H1 (cell line): ENCODE data around the gene PEAK1. TPM values are rescaled to one million over a fixed set of nuclear protein-coding genes. Genes with fewer than 3 reads are reported as not detected.

ENCODE experiments used
- CTCF ChIA-PET: fragments of 300-600 bp; sonication (Branson Sonifier 250); formaldehyde crosslinking; loops from one replicate; lab custom pipeline; 2021; ENCODE audit not compliant: partially characterized antibody; lab: Charles Lee
- POLR2A ChIA-PET: fragments of 300-600 bp; sonication (Branson Sonifier 250); formaldehyde crosslinking; loops from one replicate; lab custom pipeline; 2021; ENCODE audit warnings: inconsistent platforms; ENCODE audit not compliant: partially characterized antibody; lab: Charles Lee
- DNase-seq, 2 experiments: peaks; one replicate each; pipeline versions ENCODE4 v3.0.0 to v3.0.0-alpha.2; 2010 to 2022; ENCODE audit warnings: low spot score in 2 of 2, low read depth in 1 of 2, mixed read lengths in 1 of 2
- FAIRE-seq: peaks from 2 replicates; lab custom pipeline; 2011; peaks lifted over from hg19 to GRCh38; lab: Jason Lieb, UNC
- H2AFZ ChIP-seq: 2 replicates; pipeline ENCODE4 v1.8.1; 2012; ENCODE audit warnings: low read length, inconsistent platforms
- H2AK5ac ChIP-seq: 2 replicates; pipeline ENCODE4 v1.6.1; 2013; ENCODE audit warnings: low read depth, low read length
- H2BK120ac ChIP-seq: replicated peaks from 2 replicates; pipeline ENCODE3; 2013; ENCODE audit warnings: low read depth, low read length, inconsistent platforms
- H2BK12ac ChIP-seq: 2 replicates; pipeline ENCODE4 v1.6.1; 2013; ENCODE audit warnings: low read depth, low read length
- H2BK15ac ChIP-seq: 2 replicates; pipeline ENCODE4 v1.6.1; 2013; ENCODE audit warnings: low read length
- H2BK20ac ChIP-seq: 2 replicates; pipeline ENCODE4 v1.6.1; 2013; ENCODE audit warnings: low read length
- H2BK5ac ChIP-seq: 2 replicates; pipeline ENCODE4 v1.6.1; 2013; ENCODE audit warnings: low read depth, low read length
- H3K14ac ChIP-seq: 2 replicates; pipeline ENCODE4 v1.6.1; 2013; ENCODE audit warnings: inconsistent platforms; ENCODE audit not compliant: insufficient read length
- H3K18ac ChIP-seq: 2 replicates; pipeline ENCODE4 v1.6.1; 2013; ENCODE audit warnings: low read length; ENCODE audit errors: extremely low read depth
- H3K23ac ChIP-seq: 2 replicates; pipeline ENCODE4 v1.6.1; 2013; ENCODE audit warnings: inconsistent platforms; ENCODE audit not compliant: insufficient read length
- H3K23me2 ChIP-seq: 2 replicates; pipeline ENCODE4 v1.6.1; 2013; ENCODE audit warnings: low read depth, low read length
- H3K27ac ChIP-seq: 2 replicates; pipeline ENCODE4 v1.6.1; 2011; ENCODE audit warnings: low read depth, low read length, inconsistent platforms
- H3K27me3 ChIP-seq, 4 experiments: replicated peaks in 1 of 4; 1 replicate in 1 of 4; 2 replicates in 3 of 4; pipeline versions ENCODE4 v1.6.1 to v1.8.1; 2011 to 2013; ENCODE audit warnings: low read length in 3 of 4, mild to moderate bottlenecking in 3 of 4, inconsistent platforms in 2 of 4, mixed read lengths in 2 of 4, moderate library complexity in 1 of 4; ENCODE audit not compliant: control insufficient read depth in 3 of 4, insufficient read depth in 3 of 4; ENCODE audit errors: extremely low read depth in 1 of 4
- H3K36me3 ChIP-seq, 4 experiments: 2 replicates each; pipeline versions ENCODE4 v1.6.1 to v1.8.1; 2011 to 2013; ENCODE audit warnings: mild to moderate bottlenecking in 4 of 4, low read length in 3 of 4, moderate library complexity in 2 of 4, control low read depth in 1 of 4, inconsistent platforms in 1 of 4; ENCODE audit not compliant: insufficient read depth in 4 of 4, control insufficient read depth in 2 of 4
- H3K4ac ChIP-seq: replicated peaks from 2 replicates; pipeline ENCODE3; 2013; ENCODE audit warnings: low read length, low read depth, mixed read lengths, inconsistent platforms; ENCODE audit not compliant: insufficient read length
- H3K4me1 ChIP-seq, 4 experiments: replicated peaks in 1 of 4; 1 replicate in 1 of 4; 2 replicates in 3 of 4; pipeline versions ENCODE4 v1.6.1 to v1.8.1; 2011 to 2013; ENCODE audit warnings: low read length in 3 of 4, inconsistent platforms in 2 of 4, mixed read lengths in 1 of 4; ENCODE audit not compliant: insufficient read depth in 4 of 4, control insufficient read depth in 3 of 4
- H3K4me2 ChIP-seq, 2 experiments: 2 replicates each; pipeline versions ENCODE4 v1.6.1 to v1.8.1; 2011 to 2013; ENCODE audit warnings: low read depth in 2 of 2, low read length in 2 of 2, control low read depth in 1 of 2, inconsistent platforms in 1 of 2, mild to moderate bottlenecking in 1 of 2; ENCODE audit not compliant: insufficient read depth in 1 of 2
- H3K4me3 ChIP-seq, 4 experiments: fragments of 200-600, 300-600 bp in 1 of 4; sonication (generic), shearing (Covaris generic), sonication (Bioruptor Twin) in 1 of 4; 2 replicates each; pipeline versions ENCODE4 v1.5.1 to v1.8.1; 2011 to 2016; ENCODE audit warnings: low read length in 4 of 4, low read depth in 3 of 4, control low read depth in 2 of 4, inconsistent platforms in 2 of 4, mild to moderate bottlenecking in 2 of 4, mixed read lengths in 1 of 4, moderate library complexity in 1 of 4; ENCODE audit not compliant: insufficient read depth in 2 of 4; ENCODE audit errors: extremely low read depth in 1 of 4
- H3K56ac ChIP-seq: replicated peaks from 2 replicates; pipeline ENCODE3; 2013; ENCODE audit warnings: low read depth, mild to moderate bottlenecking, mixed read lengths, low read length, inconsistent platforms; ENCODE audit not compliant: insufficient read length
- H3K79me1 ChIP-seq: 2 replicates; pipeline ENCODE4 v1.6.1; 2013; ENCODE audit warnings: low read depth, low read length, control low read depth
- H3K79me2 ChIP-seq, 2 experiments: 2 replicates each; pipeline versions ENCODE4 v1.6.1 to v1.8.1; 2012 to 2013; ENCODE audit warnings: low read length in 2 of 2, mild to moderate bottlenecking in 2 of 2, inconsistent platforms in 1 of 2; ENCODE audit not compliant: insufficient read depth in 2 of 2, control insufficient read depth in 1 of 2
- H3K9ac ChIP-seq, 4 experiments: replicated peaks in 1 of 4; 1 replicate in 1 of 4; 2 replicates in 3 of 4; pipeline versions ENCODE4 v1.6.1 to v1.8.1; 2011 to 2013; ENCODE audit warnings: low read depth in 3 of 4, low read length in 3 of 4, control low read depth in 2 of 4, mild to moderate bottlenecking in 2 of 4, moderate library complexity in 2 of 4, inconsistent platforms in 1 of 4; ENCODE audit errors: extremely low read depth in 1 of 4
- H3K9me3 ChIP-seq, 2 experiments: 2 replicates each; pipeline versions ENCODE4 v1.6.1 to v1.8.1; 2012 to 2013; ENCODE audit warnings: mild to moderate bottlenecking in 2 of 2, moderate library complexity in 2 of 2, control low read depth in 1 of 2, inconsistent platforms in 1 of 2, low read depth in 1 of 2, low read length in 1 of 2, mixed read lengths in 1 of 2; ENCODE audit not compliant: insufficient read depth in 2 of 2
- H4K20me1 ChIP-seq, 2 experiments: replicated peaks in 1 of 2; 2 replicates each; pipeline versions ENCODE3 to v1.8.1; 2011 to 2013; ENCODE audit warnings: inconsistent platforms in 2 of 2, low read length in 2 of 2, mild to moderate bottlenecking in 1 of 2; ENCODE audit not compliant: insufficient read depth in 2 of 2, control insufficient read depth in 1 of 2
- H4K5ac ChIP-seq: 2 replicates; pipeline ENCODE4 v1.6.1; 2013; ENCODE audit warnings: low read length, low read depth, mixed read lengths, inconsistent platforms; ENCODE audit not compliant: insufficient read length
- H4K8ac ChIP-seq: 2 replicates; pipeline ENCODE4 v1.8.0; 2013; ENCODE audit warnings: mild to moderate bottlenecking, moderate library complexity, low read length, inconsistent platforms; ENCODE audit not compliant: insufficient read depth; ENCODE audit errors: extremely low read depth
- H4K91ac ChIP-seq: replicated peaks from 2 replicates; pipeline ENCODE3; 2013; ENCODE audit warnings: low read length, mixed read lengths, inconsistent platforms; ENCODE audit not compliant: insufficient read length
- NANOG ChIP-seq: IDR thresholded peaks from 2 replicates; pipeline ENCODE4 v1.6.1; 2011; ENCODE audit warnings: low read length, low read depth, mild to moderate bottlenecking, inconsistent platforms; ENCODE audit not compliant: insufficient read depth, poor library complexity, severe bottlenecking
- SIX5 ChIP-seq: IDR thresholded peaks from 2 replicates; pipeline ENCODE4 v1.6.1; 2011; ENCODE audit warnings: mild to moderate bottlenecking, low read depth, low read length
- WGBS, 2 experiments: shearing (Covaris generic) in 1 of 2; methylation state at CpG; one replicate each; pipeline versions ENCODE4 v1.1.6 to v1.1.7; 2013 to 2015; ENCODE audit warnings: low lambda C conversion rate in 2 of 2, mixed read lengths in 2 of 2, inconsistent platforms in 1 of 2, low coverage in 1 of 2, missing lambda C conversion rate in 1 of 2; ENCODE audit not compliant: insufficient replicate concordance in 2 of 2, insufficient coverage in 1 of 2, insufficient read length in 1 of 2; ENCODE audit errors: extremely low coverage in 1 of 2, missing lambda C conversion rate in 1 of 2; 5-methylcytosine and 5-hydroxymethylcytosine counted together
- polyA plus RNA-seq, 7 experiments: library from polyadenylated mRNA; depleted of rRNA in 3 of 7; stranded (reverse) in 5 of 7; unstranded in 2 of 7; fragments of >200 nt in 5 of 7; fragments of 200-250 nt in 2 of 7; gene quantifications; 1 replicate in 5 of 7; 2 replicates in 1 of 7; 4 replicates in 1 of 7; pipeline versions ENCODE4 v1.2.1 to v1.2.3, GENCODE V29; 2011 to 2013; ENCODE audit warnings: missing spikeins in 2 of 7, mixed read lengths in 2 of 7
- total RNA-seq: library from RNA; stranded (reverse); fragmentation: NEBNext Ultra II Directional; extraction: Animal tissue kit (Norgen Biotek cat#: 25700); gene quantifications from 2 replicates; pipeline ENCODE4 v1.2.1, GENCODE V29; 2021

PEAK1 gene
- total and polyA plus RNA-seq, 2 of the 8 experiments (the other 6 are each of a cell fraction or from before 2014, with no cell fraction given): 8.8 to 44.8 TPM

- H3K27me3 ChIP-seq: no peaks in the 10 kb centered on the region
- no peaks in the 10 kb centered on the region for H3K36me3 ChIP-seq
- FAIRE-seq (no peak), DNase-seq (no peak)
- no peak overlapping the region for H3K27ac ChIP-seq
- 82% methylated on average over 4 of the region's 4 CpGs; no CpG with 5 or more reads in 1 of the 2 experiments for WGBS, 2 experiments
- no peak overlapping the region for H4K5ac ChIP-seq
- no peak overlapping the region for H2BK120ac ChIP-seq
- no peak overlapping the region for H2BK15ac ChIP-seq
- no peak overlapping the region for H2AFZ ChIP-seq
- no peaks in the 10 kb centered on the region for H3K79me1 ChIP-seq
- no peak overlapping the region for H2BK12ac ChIP-seq
- H4K20me1 ChIP-seq: peaks cover 0 to 3% of the 10 kb centered on the region in 2 experiments
- no peak overlapping the region for H3K4ac ChIP-seq
- no peak overlapping the region for H3K9ac ChIP-seq
- no peak overlapping the region for H2BK5ac ChIP-seq
- H3K23ac ChIP-seq: no peak overlapping the region
- TF ChIP-seq SIX5 (no peak), NANOG (no peak)
- POLR2A ChIA-PET: no interaction called here
- no peaks in the 10 kb centered on the region for H3K9me3 ChIP-seq
- H4K91ac ChIP-seq: no peak overlapping the region
- CTCF ChIA-PET: no interaction called here
- H3K4me3 ChIP-seq: no peak overlapping the region
- H3K4me1 ChIP-seq: peaks cover 0 to 7% (median 2%) of the 10 kb centered on the region in 4 experiments; a peak in 4 of 7 replicates
- H3K18ac ChIP-seq: no peak overlapping the region
- H3K79me2 ChIP-seq: 0 out of 4 replicates have a peak, but pooled peaks cover 0 to 7% of the 10 kb centered on the region in 2 experiments
- H4K8ac ChIP-seq: no peak overlapping the region
- H3K14ac ChIP-seq: no peak overlapping the region
- H2BK20ac ChIP-seq: no peak overlapping the region
- H3K4me2 ChIP-seq: no peak overlapping the region
- no peaks in the 10 kb centered on the region for H3K23me2 ChIP-seq
- H2AK5ac ChIP-seq: no peak overlapping the region
- no peak overlapping the region for H3K56ac ChIP-seq
These were observed 71.4 kb downstream of the PEAK1 start for GRCh38 chr15:77348511-77348910.
